GM19372 (cell line): ENCODE results near the gene HOXD12.

ENCODE experiments used
- ATAC-seq: cut with Tn5 transposase; IDR thresholded peaks from one replicate; pipeline ENCODE4 v1.9.1; 2021; ENCODE audit warnings: mild to moderate bottlenecking, low read depth, moderate library complexity; ENCODE audit not compliant: unreplicated experiment

HOXD12 gene

DNA sequence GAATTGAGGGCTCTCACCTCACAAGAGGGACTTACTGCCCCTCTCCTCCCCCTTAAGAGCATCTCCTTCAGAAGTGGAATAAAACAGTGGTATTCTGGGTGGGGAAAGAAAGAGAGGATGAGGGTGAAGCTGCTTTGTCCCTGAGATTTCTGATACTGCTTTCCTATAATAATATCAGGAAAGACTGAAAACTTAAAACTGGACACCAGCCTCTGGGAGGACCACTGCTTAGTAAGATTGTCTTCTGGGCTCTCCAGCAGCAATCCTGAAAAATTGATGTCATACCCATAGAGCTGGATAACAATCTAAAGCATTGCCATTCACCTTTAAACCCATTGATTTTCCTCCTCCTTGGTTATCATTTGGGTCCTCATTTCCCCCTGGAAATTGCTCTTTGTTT, 47.0 kb downstream of the HOXD12 start:
- ATAC-seq = no peak

GRCh38 chr2:176147210-176147799, 47.7 kb downstream of the HOXD12 start:
- no peak for ATAC-seq

DNA sequence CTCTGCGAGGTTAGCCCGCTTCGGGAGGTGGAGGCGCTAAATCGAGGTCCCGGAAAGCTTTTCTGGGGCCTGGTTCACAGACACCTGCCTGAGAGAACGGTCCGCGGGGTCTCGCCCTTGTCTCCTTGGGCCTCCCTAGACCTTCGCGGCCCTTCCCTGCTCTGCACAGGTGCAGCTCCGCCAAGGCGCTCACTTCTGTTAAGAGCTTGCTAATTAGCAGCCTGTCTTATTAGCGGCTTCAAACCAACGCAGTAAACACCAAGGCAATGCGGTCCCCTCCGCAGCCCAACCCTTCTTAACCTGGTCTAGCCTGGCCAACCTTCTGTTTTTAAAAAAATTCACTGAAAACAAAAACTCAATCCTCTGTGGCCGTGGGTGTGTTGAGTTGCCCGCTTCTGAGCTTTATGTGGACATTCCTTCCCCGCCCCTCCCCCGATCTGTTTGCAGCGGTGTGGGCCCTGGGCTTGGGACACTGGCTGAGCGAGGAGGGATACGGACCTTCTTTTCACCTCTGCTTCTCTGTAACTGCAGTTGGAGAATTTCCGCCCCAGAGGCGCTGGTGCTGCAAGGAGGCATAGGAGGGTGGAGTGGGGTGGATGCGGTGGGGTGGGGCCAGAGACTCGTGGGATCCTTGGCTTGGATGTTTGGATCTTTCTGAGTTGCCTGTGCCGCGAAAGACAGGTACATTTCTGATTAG, 48.4 kb downstream of the HOXD12 start:
- no peak for ATAC-seq

- no peak for ATAC-seq
Observed at GRCh38 chr2:176148751-176149421, 49.3 kb downstream of the HOXD12 start.

DNA sequence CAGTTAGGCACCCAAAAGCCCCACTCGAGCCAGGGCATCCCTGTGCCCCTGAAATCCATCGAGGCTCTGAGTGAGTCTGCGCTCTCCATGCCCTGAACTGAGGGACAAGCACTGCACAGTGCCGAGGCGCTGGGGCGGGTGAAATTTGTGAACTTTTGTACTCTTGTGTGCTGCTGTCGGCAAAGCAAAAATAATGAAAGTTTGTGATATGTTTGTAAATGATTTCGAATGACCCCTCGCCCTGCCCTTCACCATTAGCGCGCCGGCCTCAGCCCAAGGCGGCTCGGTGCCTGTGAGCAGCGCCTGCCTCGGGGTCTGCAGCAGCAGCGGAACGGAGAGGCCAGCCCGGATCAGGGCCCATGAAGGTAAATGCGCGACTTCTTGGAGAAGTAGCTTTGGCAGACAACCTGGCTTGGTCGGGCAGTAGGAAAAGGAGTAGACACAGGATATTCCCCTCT, 49.9 kb downstream of the HOXD12 start:
- ATAC-seq = no peak

DNA sequence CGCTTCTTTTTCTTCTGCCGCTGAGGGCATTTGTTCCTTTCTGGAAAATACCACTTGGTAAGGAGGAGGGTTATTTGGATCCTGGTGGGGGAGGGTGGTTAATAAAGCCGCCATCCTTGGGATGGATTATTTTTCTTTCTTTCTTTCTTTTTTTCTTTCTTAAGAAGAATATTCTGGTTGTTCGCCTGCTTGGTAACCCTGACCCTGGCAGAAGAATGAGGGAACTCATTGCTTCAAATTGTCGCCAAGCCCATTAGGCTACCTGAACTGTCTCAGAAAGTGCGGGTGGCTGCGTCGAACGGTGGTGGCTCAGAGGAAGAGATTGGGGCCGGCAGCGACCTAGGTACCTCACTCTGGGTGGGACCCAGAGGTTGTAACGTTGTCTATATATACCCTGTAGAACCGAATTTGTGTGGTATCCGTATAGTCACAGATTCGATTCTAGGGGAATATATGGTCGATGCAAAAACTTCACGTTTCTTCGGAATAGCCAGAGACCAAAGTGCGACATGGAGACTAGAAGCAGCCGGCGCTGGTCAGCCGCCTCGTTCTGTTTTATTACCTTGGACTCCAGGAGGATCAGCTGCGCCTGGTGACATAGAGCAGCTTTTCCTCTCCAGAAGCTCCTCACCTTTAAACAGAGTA, 50.5 kb downstream of the HOXD12 start:
- ATAC-seq = no peak

GRCh38 chr2:176150584-176151441, 51.2 kb downstream of the HOXD12 start:
- ATAC-seq = no peak

DNA sequence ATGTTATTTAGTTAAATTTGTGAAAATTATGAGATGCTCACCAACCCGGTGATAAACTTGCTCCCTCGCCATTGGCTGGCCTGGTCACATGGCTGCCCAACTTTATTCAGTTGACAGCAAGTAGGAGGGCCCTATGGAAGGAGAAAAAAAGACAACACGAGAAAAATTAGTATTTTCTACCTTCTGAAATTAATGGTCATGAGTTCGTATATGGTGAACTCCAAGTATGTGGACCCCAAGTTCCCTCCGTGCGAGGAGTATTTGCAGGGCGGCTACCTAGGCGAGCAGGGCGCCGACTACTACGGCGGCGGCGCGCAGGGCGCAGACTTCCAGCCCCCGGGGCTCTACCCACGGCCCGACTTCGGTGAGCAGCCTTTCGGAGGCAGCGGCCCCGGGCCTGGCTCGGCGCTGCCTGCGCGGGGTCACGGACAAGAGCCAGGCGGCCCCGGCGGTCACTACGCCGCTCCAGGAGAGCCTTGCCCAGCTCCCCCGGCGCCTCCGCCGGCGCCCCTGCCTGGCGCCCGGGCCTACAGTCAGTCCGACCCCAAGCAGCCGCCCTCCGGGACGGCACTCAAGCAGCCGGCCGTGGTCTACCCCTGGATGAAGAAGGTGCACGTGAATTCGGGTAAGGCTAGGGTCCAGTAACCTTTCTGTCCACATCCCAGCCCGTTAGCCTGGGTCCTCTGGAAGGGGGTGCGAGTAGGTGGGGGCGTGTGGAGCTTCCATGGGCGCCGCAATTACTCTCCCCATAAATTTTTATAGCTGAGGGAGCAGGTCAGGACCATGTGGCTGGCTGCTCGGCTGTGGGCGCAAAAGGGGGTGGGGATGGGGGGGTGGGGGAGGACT, 52.1 kb downstream of the HOXD12 start, which contains the start of gene HOXD4:
Gene HOXD4 (plus strand): TSS at position 109 of the 846 bp plus-strand sequence. CDS start 84 bp downstream, at position 193.
- no peak for ATAC-seq
